ENCODE results near the gene HOATZ.

DNA sequence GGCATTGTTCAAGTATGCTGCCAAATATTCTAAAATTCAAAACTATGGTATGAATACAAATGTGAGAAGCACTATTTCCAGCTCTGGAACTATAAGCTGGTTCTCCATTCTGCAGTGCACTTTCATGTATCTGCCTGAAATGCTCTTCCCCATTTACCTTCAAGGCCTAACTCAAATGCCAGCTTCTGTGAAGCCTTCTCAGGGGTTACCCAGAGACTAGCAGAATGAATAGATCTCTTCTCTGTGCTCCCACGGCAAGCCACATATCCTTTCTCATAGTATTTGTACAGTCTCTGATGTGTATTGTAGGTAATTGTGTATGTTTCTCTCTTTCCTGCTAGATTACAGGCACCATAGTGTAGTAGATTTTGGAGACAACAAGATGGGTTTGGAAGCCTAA is 4.1 kb downstream of the HOATZ start:
- TF ChIP-seq BRF2 (CRISPR knock-in tag; IDR thresholded peaks at IDR 0.05) (no peak), ZZZ3 (CRISPR knock-in tag; IDR thresholded peaks at IDR 0.05; ENCODE audit: borderline replicate concordance) (no peak), PCBP2 (optimal IDR thresholded peaks at IDR 0.05; ENCODE audit: low read depth, low read length, poor library complexity, severe bottlenecking) (no peak), TBL1XR1 (IDR thresholded peaks at IDR 0.05; ENCODE audit: borderline replicate concordance, low read length, partially characterized antibody) (no peak), ZNF615 (CRISPR knock-in tag; IDR thresholded peaks at IDR 0.05; ENCODE audit: borderline replicate concordance) (no peak), POLR2A (IDR thresholded peaks at IDR 0.05; ENCODE audit: insufficient read depth in 1 of 2, low read depth in 2 of 2, low read length in 2 of 2) (no peak), CTCF (CRISPR knock-in tag; IDR thresholded peaks at IDR 0.05) (no peak), ZNF530 (CRISPR knock-in tag; IDR thresholded peaks at IDR 0.05; ENCODE audit: low read depth) (no peak), EHMT2 (IDR thresholded peaks at IDR 0.05; ENCODE audit: borderline replicate concordance, low read depth, low read length) (no peak), ZNF143 (CRISPR knock-in tag; IDR thresholded peaks at IDR 0.05) (no peak), POLR2AphosphoS5 (IDR thresholded peaks at IDR 0.05; ENCODE audit: low read depth, low read length) (no peak), KAT2B (IDR thresholded peaks at IDR 0.05; ENCODE audit: borderline replicate concordance, low read depth, low read length) (no peak)
- TF ChIP-seq, protein P1, sequence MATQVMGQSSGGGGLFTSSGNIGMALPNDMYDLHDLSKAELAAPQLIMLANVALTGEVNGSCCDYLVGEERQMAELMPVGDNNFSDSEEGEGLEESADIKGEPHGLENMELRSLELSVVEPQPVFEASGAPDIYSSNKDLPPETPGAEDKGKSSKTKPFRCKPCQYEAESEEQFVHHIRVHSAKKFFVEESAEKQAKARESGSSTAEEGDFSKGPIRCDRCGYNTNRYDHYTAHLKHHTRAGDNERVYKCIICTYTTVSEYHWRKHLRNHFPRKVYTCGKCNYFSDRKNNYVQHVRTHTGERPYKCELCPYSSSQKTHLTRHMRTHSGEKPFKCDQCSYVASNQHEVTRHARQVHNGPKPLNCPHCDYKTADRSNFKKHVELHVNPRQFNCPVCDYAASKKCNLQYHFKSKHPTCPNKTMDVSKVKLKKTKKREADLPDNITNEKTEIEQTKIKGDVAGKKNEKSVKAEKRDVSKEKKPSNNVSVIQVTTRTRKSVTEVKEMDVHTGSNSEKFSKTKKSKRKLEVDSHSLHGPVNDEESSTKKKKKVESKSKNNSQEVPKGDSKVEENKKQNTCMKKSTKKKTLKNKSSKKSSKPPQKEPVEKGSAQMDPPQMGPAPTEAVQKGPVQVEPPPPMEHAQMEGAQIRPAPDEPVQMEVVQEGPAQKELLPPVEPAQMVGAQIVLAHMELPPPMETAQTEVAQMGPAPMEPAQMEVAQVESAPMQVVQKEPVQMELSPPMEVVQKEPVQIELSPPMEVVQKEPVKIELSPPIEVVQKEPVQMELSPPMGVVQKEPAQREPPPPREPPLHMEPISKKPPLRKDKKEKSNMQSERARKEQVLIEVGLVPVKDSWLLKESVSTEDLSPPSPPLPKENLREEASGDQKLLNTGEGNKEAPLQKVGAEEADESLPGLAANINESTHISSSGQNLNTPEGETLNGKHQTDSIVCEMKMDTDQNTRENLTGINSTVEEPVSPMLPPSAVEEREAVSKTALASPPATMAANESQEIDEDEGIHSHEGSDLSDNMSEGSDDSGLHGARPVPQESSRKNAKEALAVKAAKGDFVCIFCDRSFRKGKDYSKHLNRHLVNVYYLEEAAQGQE (IDR thresholded peaks at IDR 0.05; ENCODE audit: borderline replicate concordance in 1 of 2, low read depth in 1 of 2, low read length in 2 of 2), result no peak
- TF ChIP-seq, protein P2, sequence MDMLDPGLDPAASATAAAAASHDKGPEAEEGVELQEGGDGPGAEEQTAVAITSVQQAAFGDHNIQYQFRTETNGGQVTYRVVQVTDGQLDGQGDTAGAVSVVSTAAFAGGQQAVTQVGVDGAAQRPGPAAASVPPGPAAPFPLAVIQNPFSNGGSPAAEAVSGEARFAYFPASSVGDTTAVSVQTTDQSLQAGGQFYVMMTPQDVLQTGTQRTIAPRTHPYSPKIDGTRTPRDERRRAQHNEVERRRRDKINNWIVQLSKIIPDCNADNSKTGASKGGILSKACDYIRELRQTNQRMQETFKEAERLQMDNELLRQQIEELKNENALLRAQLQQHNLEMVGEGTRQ (IDR thresholded peaks at IDR 0.05; ENCODE audit: low read depth, low read length), result no peak
- TF ChIP-seq, protein P2 (CRISPR knock-in tag; IDR thresholded peaks at IDR 0.05; ENCODE audit: borderline replicate concordance), result no peak
